NCI-H1105 (cell line): ENCODE measurements around the gene SRSF4.

Source experiments
- DNase-seq: peaks from one replicate; lab custom pipeline; 2025; lab: John Stamatoyannopoulos, UW

Gene SRSF4

GRCh38 chr1:29200906-29201594 is 19.4 kb upstream of the SRSF4 start:
- no peak for DNase-seq

- no peak for DNase-seq
Measured at GRCh38 chr1:29197993-29198392, 16.3 kb upstream of the SRSF4 start.

- peak; percentile 38 for DNase-seq
Measured at GRCh38 chr1:29197590-29197924, 15.9 kb upstream of the SRSF4 start.

GRCh38 chr1:29196863-29197589 is 15.3 kb upstream of the SRSF4 start:
- DNase-seq: no peak

- DNase-seq: peak; percentile 80
Measured at GRCh38 chr1:29195881-29196291, 14.2 kb upstream of the SRSF4 start.

GRCh38 chr1:29193879-29194455 is 12.3 kb upstream of the SRSF4 start:
- no peak for DNase-seq

- no peak for DNase-seq
Measured at GRCh38 chr1:29190718-29191117, 9.0 kb upstream of the SRSF4 start.

- no peak for DNase-seq
Measured at GRCh38 chr1:29186707-29187106, 5.0 kb upstream of the SRSF4 start.

- DNase-seq: no peak
Measured at GRCh38 chr1:29186252-29186651, 4.6 kb upstream of the SRSF4 start.

GRCh38 chr1:29183287-29183686 is 1.6 kb upstream of the SRSF4 start:
- no peak for DNase-seq

- DNase-seq: no peak
Measured at GRCh38 chr1:29180497-29181412, 945 bp downstream of the SRSF4 start.

GRCh38 chr1:29179641-29180184 is 2.0 kb downstream of the SRSF4 start:
- DNase-seq: no peak

GRCh38 chr1:29177022-29177705 is 4.5 kb downstream of the SRSF4 start:
- DNase-seq: no peak

GRCh38 chr1:29176576-29176975 is 5.1 kb downstream of the SRSF4 start:
- no peak for DNase-seq

GRCh38 chr1:29172415-29172939 is 9.2 kb downstream of the SRSF4 start:
- no peak for DNase-seq

- no peak for DNase-seq
Measured at GRCh38 chr1:29171521-29171920, 10.2 kb downstream of the SRSF4 start.

GRCh38 chr1:29171089-29171488 is 10.6 kb downstream of the SRSF4 start:
- DNase-seq: no peak

- DNase-seq: no peak
Measured at GRCh38 chr1:29169976-29170375, 11.7 kb downstream of the SRSF4 start.

GRCh38 chr1:29167904-29168303 is 13.8 kb downstream of the SRSF4 start:
- DNase-seq: no peak

GRCh38 chr1:29166291-29166878 is 15.3 kb downstream of the SRSF4 start:
- no peak for DNase-seq

GRCh38 chr1:29164588-29164987 is 17.1 kb downstream of the SRSF4 start:
- no peak for DNase-seq
